NCI-H1436 treated with DMSO at 0.1 percent for 48 hours (cell line): ENCODE data around the gene CCDC91.

ENCODE experiments used
- DNase-seq: peaks from one replicate; lab custom pipeline; 2025; lab: John Stamatoyannopoulos, UW

Gene CCDC91

DNA sequence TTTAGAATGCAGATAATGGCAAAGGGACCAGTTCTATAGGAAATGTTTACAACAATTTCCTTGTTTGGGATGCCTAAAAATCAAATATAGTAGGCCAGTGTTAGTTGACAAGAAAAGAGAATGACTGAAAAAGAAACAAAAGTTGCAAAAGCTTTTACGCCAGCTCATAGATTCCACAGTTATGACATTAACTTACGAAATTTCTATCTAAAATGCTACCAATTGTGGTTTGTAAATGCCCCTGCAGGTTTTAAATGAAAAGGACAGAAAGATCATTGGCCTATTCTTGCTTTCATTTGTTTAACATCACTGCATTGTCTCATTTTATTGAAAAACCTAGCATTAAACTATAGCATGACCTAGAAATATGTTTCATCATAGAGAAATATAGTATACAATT is 345.8 kb downstream of the CCDC91 start:
- DNase-seq, result no peak

DNA sequence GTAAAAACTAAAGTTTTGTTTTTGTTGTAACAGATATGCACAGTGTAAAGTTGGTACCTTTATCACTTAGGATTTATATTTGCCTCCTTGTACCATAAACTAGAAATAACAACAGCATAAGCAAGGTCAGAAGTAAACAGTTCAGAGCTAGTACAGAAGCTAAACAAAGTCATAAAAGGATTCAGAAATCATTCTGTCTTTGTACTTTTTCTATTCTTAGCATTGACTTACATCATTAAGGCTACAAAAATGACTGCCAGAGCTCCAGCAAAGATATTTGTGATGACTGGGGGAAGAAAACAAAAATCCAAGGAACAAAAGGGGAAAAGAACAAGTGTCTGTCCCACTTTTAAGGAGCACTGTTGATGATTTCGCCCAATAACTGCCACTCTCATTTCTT is 347.2 kb downstream of the CCDC91 start:
- DNase-seq, result no peak

DNA sequence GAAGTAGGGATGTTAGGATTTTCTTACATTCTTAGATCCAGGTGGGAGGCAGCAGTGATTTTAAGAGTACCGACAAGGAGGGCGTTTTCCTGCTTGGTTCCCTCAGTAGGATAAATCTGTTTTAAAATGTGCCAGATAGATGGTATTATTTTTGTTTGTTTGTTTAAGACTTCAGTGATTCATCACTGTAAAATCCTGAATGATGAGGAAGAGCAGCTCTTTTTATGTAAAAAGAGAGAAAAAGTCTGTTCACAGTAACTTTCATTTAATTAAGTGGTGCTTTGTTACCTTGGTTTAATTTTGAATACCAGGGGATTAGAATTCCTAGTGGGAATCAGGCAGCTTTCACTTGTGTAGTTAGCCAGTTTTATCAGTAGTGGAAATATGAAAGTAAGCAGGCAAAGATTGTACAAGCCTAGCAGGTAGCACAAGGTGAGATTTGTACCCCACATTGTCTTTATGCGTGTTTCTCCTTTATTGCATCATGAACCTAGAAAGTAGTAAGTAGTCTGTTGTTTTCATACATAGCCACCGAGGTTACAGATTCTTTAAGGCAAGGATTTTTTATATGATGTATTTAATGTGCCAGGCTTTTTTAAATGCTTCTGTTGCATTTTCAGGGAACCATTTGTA is 349.6 kb downstream of the CCDC91 start:
- DNase-seq, result no peak

DNA sequence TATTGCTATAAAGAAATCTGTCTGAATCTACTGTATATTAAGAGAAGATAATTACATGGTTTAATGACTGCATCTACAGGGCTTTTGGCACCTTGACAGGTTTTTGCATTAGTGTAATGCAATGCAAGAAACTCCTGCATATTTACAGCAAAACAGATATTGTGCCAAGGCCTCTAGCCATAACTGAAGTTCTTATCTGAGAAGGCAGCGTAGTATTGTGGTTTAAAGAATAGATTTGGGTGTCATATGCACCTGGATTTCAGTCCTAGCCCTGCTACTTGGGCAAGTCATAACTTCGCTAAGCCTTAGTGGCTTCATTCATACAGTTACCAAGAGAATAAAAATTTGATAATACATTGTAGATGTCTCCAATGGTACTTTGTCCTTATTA is 350.1 kb downstream of the CCDC91 start:
- DNase-seq, result no peak

DNA sequence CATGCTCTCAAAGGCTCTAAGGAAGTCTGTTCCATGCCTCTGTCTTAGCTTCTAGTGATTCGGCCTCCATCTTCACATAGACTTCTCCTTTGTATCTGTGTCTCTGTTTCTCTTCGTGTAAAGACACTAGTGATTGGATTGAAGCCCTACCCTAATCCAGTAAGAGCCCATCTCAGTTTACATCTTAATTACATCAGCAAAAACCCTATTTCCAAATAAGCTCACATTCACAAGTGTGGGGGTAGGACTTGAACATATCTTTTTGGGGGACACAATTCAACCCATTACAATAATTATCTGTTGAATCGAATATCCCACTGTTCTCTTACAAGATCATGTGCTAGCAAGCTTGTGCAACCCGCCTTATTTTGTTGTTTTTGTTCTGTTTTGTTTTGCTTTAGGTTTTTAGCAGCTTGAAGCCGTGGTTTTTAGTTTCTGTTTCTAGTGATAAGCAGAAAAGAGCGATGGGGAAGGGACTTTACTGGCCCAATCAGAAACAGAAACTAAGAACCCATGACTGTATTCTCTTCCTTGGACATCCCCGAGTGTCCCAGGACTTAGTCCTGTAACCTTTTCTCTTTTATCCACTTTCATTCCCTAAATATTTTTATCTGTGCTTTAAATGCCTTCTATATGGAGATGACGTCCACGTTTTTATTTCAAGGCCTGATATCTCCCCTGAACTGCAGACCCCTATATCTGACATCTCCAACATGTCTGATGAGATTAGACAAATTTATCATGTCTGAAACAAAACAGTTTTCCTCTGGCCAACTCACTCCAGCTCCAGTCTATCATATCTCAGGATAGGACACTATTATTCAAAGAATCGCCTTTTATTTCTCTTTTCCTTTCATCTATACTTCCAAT is 353.0 kb downstream of the CCDC91 start:
- DNase-seq, result no peak

DNA sequence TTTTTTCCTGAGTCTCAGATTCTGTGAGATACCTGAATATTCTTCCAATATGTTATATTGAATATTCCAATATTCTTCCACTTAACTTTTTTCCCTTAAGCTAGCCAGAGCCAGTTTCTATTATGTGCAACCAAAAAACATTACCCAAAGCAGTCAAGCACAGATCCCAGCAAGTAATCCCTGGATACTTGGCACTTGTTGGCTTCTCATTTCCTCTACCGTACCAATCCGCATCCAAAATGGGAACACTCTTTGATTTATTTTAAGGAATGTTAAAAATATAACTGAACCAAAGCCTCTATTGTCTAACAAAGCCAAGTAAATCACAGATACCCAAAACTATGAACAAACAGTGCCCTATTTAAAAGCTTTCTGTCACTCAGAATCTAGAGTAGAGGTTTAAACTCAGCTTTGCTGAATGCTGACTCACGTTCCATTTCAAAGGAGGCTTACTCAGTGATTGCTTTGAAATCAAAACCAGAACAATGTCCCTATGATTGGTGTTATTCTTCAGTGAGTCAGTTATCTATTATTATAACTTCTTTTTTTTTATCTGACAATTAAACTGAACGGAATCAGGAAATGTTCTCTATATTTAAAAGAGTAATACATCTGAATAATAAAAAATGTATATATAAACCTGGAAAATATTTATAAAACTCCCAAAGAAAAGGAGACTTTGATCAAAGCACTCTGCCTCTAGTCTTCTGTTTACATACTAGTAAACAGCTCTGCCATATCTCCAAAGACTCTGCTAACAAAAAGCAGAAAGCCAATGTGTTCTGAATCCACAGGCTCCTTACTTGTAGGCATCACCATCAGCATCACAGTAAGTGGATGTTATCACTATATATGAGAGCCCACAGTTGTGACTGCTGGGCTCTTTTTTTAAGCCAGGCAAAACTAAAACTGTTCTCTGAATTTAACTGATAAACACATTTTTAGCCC is 360.8 kb downstream of the CCDC91 start:
- no peak for DNase-seq

DNA sequence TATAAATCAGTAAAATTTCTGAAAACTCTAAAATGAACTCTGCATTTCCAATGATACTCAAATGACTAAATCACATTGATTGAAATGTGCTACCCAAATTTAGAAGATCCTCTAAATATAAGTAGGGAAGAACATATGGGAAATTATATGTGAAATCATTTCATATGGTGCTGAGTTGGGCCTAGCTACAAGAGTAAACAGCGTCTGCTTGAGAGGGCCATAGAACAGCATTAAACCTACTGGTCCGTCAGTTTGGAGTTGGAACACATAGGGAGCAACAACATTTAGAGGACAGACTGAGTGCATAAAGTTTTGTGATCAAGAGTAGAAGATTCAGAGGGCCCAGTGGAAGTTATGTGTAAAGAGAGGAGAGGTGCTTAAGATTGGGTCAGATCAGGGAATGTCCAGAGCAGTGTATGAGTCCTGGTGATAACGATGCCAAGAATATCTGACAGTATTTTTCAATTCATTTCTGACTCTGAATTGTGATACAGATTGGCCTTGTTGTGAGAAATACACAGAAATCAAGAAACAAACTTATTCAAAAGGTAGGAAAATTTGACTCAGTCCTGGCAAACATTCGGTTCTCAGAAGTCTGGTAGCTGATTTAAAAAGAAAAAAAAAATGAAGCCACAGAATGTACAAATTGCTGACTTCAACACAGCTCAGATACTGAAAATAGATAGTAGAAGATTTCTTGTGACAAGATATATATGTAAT is 362.2 kb downstream of the CCDC91 start:
- no peak for DNase-seq

DNA sequence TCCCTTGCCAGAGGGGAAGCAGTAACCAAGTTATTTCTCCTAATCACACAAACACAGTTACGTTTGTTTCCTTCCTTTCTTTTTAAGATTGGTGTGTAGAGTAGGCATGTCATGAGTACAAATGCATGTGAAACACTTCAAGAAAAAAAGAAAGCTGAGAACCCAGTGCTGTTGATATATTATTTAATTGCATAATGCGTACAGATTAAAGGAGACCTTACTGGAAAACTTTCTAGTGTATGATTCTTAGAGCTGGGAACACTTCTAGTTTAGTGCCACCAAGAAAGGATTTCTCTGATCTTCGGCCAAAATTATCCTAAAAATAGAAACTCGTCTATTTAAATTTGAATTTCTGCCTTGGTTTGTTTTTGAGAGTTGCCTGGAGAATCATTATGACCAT is 365.5 kb downstream of the CCDC91 start:
- DNase-seq, result no peak

DNA sequence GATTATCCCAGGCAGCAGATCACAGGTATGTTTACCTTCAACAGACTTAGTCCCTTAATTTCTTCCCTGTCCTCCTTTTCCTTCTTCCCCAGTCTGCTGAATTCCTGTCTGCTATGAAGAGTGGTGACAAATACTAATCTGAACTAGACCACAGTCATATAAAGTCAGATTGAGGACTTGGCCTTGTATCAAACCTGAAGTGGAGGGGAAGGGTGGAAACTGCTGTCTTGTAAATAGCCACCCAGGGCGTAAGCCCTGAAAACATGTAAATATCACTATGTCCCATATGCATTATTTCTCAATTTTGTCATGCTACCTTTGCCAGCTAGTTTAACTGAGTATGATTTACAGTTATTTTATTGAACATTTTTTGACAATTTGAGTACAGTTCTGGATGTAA is 368.0 kb downstream of the CCDC91 start:
- no peak for DNase-seq

DNA sequence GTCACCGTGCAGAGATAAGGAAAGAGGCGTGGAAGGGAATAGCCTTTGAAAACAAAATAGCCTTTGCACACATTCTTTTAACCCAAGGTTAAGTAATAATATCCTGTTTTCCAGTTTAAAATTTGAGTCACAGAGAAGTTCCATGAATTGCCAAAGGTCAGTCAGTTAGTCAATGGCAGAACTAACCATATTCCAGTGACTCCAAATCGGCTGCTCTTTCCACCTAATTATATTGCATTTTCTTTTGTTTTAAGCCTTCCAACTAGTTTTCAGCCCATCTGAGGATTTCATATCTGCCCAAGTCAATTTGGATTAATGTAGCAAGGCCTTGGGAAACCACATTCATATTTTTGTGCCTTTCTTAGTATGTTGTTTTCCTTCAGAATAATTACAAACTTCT is 373.0 kb downstream of the CCDC91 start:
- DNase-seq, result no peak

DNA sequence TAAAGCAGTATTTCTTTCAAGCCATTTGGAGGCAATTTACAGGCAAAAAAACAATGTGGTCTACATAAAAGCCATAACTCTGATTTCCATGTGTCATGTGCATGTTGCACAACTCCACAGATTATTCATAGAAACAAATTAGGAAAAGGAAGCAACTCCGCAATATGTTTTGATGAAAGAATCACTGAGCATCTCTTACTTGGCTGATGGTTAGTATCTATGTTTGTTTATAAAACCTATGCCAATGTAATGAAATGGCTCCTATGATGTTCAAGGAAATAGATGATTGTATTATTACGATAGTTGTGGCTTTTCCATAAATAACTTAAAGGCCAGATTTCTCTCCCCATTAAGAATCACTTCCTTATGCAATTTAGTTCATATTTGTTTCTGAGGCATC is 373.7 kb downstream of the CCDC91 start:
- no peak for DNase-seq

DNA sequence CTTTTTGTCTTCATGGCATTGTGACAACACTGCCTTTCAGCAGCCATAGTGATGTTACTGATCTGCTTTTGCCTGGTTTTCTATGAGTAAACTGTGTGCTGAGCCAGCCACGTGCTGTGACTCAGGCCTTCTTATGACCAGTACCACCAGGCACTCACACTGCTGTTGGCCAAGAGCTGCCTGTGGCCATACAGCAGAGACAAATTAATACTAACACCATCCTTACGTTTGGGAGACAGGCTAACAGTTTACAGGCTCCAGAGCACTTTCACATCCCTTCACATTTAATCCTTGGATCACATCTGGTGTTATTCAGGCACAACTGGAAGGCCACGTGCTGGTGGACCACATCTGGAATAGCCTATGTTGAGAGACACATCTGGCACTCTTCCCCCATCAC is 377.9 kb downstream of the CCDC91 start:
- DNase-seq, result no peak

DNA sequence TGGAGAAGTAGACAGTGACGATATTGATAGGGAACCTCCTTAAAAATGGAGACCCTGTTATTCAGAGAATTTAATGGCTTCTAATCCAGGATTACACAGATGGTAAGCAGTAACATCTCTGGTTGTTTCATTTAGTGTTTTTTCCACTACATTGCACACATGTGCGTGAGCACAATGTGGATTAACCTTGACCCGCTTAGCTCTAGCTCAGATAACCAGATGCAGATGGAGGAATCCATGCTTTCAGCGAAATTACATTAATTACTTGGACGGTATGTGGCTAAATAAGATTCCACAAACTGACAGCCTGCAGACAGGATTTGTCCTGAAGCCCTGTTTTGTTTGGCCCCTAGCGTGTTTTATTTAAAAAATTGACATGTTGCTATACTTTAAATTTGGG is 378.4 kb downstream of the CCDC91 start:
- DNase-seq, result no peak

DNA sequence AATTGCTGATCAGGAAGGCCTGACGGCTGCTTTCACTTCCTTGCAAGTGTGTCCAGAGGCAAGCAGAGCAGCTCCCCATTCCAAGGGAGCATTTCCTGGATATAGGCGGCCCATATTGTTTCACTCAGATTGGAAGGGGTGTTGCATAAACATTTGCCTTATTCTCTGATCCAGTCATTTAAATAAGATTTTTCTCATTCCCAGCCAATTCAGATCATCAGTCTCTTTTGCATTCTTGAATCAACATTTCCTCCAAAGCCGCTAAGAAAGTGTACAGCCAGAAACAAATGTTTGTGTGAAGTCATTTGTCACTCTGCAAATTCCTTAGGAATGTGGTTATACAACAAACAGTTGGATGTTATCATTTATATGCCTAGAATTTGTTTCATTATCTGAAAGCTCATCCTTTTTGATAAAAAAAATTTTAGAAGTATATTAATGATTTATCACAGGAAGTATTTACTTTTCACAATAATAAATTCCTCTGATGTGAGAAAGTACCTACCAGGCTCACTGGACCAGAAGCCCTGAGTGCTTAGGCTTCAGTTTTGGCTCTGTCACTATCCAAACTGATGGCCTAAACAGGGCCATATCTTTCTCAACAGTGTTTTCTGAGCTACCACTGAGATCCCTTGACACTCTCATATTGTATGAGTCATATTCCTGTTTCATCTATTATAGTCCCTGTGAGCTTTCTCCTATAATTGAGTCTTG is 379.6 kb downstream of the CCDC91 start:
- DNase-seq, result no peak

DNA sequence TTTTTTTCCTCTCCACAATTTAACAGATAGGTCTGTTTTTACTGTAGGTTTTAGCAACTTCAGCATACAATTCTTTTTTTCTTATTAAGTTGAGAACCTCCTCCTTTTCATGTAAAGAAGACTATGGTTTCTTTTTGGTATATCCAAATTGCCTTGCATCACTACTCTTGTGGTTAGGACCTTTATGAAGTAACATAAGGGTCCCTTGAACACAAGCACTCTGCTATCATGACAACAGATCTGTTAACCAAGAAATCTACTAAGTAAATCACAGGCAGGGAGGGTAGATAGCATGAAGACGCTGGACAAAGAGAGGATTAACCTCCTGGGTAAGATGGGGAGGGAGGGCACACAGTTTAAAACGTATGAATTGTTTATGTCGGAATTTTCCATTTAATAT is 380.6 kb downstream of the CCDC91 start:
- no peak for DNase-seq

DNA sequence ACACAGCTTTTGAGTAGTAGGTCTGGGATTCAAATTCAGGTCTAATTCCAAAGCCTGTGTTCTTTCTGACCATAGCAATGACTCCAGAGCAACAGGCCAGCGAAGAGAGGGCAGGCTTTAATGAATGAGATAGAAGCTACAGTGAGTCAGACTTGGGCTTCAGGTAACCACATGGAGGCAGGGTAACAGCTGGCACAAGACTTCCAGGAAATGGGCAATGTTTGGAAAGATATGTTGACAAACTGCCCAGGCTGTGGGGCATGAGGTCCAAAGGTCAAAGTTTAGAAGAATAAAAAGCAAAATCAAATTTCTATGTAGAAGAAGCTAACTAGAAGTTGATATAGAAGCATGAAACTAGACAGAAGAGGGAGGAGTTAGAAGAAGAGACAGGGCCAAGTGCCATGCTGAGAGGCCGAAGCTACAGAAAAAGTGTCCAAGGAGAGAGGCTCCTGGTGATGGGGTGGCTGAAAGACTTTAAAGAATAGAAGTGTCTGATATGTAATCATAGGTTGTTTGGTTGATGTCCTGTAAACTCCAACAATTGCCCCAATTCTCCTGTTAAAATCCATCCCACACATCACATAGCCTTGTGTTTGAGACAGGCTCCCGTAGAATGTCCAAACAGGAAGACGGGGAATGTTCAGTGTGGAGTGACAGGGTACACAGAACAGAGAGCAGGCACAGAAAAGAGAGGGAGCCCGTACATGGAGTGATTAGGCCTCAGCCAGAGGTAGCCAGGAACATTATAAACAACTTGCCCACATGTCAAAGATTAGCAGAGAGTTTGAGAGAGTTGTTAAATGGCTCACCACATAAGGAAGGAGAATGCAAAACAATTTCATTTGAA is 384.7 kb downstream of the CCDC91 start:
- no peak for DNase-seq

DNA sequence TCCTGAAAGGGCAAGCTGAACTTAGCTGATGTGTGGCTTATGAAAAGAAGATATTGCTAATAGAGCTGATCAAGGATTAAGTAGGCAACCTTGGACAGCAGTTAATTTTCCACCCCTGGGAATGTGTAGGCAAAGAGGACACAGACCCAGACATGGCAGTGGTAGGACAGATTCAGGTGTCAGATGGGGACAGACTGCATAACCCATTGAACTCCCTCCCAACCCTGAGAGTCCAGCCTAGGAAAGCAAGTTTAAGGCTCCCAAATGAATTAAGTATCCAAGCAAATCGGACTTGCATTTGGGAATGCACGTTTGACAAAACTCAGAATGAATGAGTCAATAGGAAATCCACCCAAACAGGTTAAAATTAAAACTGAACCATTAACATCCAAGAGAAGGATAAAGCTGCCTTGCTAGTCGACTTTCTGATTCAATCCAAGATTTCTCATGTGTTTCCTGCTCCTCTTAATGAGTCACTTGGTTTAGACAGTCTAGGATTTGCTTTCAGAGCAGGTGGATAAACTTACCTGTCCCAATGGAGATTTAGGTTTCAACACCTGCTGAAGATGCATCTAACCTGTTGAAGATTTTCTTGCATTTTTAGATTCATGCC is 385.4 kb downstream of the CCDC91 start:
- DNase-seq, result no peak

DNA sequence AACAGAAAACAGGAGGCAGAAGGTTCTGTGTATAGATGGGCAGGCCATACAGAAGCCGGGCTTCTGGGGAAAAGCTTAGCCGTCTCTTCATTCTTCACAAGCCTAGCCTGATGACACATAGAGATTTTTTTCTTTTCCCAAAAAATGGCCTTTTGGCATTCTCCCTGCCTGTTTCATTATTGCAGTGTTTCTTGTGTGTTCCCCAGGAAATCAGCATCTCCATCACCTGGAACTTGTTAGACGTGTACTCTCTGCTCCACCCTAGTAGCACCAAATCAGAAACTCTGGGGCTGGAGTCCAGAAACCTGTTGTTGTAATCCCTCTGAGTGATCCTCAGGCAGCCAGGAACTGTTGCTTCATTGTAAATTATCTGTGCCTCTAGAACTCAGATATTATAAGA is 388.1 kb downstream of the CCDC91 start:
- DNase-seq, result no peak

DNA sequence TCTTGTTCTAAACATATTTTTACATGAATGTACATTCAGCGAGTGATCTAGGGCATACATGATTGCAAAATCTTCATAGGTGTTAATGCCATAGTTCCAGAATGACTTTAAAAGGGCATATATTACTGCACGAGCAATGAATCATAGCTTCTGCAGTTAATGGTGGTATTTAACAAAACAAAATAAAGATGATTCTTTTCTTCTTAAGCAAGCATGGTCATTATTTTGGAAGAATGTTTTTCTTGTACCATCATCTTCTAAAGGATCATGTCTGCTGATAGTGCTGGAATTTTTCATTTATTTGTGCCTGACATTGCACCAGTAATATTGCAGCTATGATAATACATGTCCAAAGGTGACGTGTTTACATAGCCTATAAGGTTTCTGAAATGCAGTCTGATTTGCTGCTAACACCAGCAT is 388.6 kb downstream of the CCDC91 start:
- DNase-seq, result no peak
